ELR (cell line): ENCODE measurements around the gene KRTAP10-10.
"Not testable (repeated sequence)": the region's sequence is repeated elsewhere in the genome, so short reads cannot be mapped to it uniquely, and the experiment has no call there.

Source experiments
- DNase-seq: peaks from one replicate; pipeline ENCODE4 v3.0.0-alpha.2; 2015; ENCODE audit warnings: low read depth

The KRTAP10-10 gene

GRCh38 chr21:44626262-44626661 lies 10.9 kb upstream of the KRTAP10-10 start:
- no peak for DNase-seq

- no peak for DNase-seq
These were observed 10.4 kb upstream of the KRTAP10-10 start, which contains the start of gene KRTAP10-9 for GRCh38 chr21:44626673-44627143. KRTAP10-9 (plus strand) TSS chr21:44627093; CDS start chr21:44627172, 79 bp downstream.

- DNase-seq: not testable (repeated sequence)
These were observed 9.9 kb upstream of the KRTAP10-10 start for GRCh38 chr21:44627181-44627822.

GRCh38 chr21:44627831-44628233 lies 9.3 kb upstream of the KRTAP10-10 start:
- DNase-seq: not testable (repeated sequence)

- no peak for DNase-seq
These were observed 8.3 kb upstream of the KRTAP10-10 start for GRCh38 chr21:44628707-44629391.

GRCh38 chr21:44630440-44630839 lies 6.7 kb upstream of the KRTAP10-10 start:
- DNase-seq: no peak

- DNase-seq: no peak
These were observed 5.1 kb upstream of the KRTAP10-10 start for GRCh38 chr21:44632067-44632466.

- no peak for DNase-seq
These were observed 743 bp upstream of the KRTAP10-10 start for GRCh38 chr21:44636209-44637017.

- not testable (repeated sequence) for DNase-seq
These were observed 744 bp downstream of the KRTAP10-10 start for GRCh38 chr21:44637851-44638348.

- DNase-seq: not testable (repeated sequence)
These were observed 1.6 kb downstream of the KRTAP10-10 start for GRCh38 chr21:44638506-44639330.

- DNase-seq: no peak
These were observed 2.1 kb downstream of the KRTAP10-10 start for GRCh38 chr21:44639331-44639655.

- no peak for DNase-seq
These were observed 3.6 kb downstream of the KRTAP10-10 start for GRCh38 chr21:44640761-44641160.

GRCh38 chr21:44643741-44644310 lies 6.7 kb downstream of the KRTAP10-10 start:
- DNase-seq: no peak

- DNase-seq: no peak
These were observed 7.7 kb downstream of the KRTAP10-10 start for GRCh38 chr21:44644878-44645277.

- DNase-seq: not testable (repeated sequence)
These were observed 9.4 kb downstream of the KRTAP10-10 start, which contains the start of gene KRTAP10-11 for GRCh38 chr21:44646366-44647221. KRTAP10-11 (plus strand) TSS chr21:44646414; CDS start chr21:44646459, 45 bp downstream.

- DNase-seq: no peak
These were observed 10.0 kb downstream of the KRTAP10-10 start for GRCh38 chr21:44647222-44647552.

GRCh38 chr21:44648557-44649311 lies 11.6 kb downstream of the KRTAP10-10 start:
- DNase-seq: no peak

GRCh38 chr21:44649521-44650100 lies 12.5 kb downstream of the KRTAP10-10 start:
- DNase-seq: no peak
